Mesenchymal stem cell (in vitro differentiated cells and primary cell): ENCODE results near the gene CSNK1D.

Experiments used
- DNase-seq: peaks from one replicate; pipeline ENCODE4 v3.0.0-alpha.2; 2013
- H2AFZ ChIP-seq: one replicate; pipeline ENCODE4 v1.6.1; 2013; ENCODE audit warnings: low read depth, mild to moderate bottlenecking, control low read depth, inconsistent platforms, low read length, moderate library complexity
- H2AK5ac ChIP-seq: 2 replicates; pipeline ENCODE4 v1.6.1; 2013; ENCODE audit warnings: low read length, moderate library complexity, mild to moderate bottlenecking, inconsistent platforms; ENCODE audit not compliant: severe bottlenecking
- H2BK120ac ChIP-seq: one replicate; pipeline ENCODE4 v1.6.1; 2013; ENCODE audit warnings: low read depth, mild to moderate bottlenecking, inconsistent platforms, low read length, moderate library complexity
- H2BK12ac ChIP-seq, 2 experiments: one replicate each; pipeline ENCODE4 v1.6.1; 2013; ENCODE audit warnings: inconsistent platforms in 2 of 2, low read length in 2 of 2, mild to moderate bottlenecking in 2 of 2, moderate library complexity in 2 of 2, control low read depth in 1 of 2
- H2BK15ac ChIP-seq: one replicate; pipeline ENCODE4 v1.6.1; 2013; ENCODE audit warnings: mild to moderate bottlenecking, low read depth, inconsistent platforms; ENCODE audit not compliant: poor library complexity, severe bottlenecking
- H2BK5ac ChIP-seq: 2 replicates; pipeline ENCODE4 v1.6.1; 2013; ENCODE audit warnings: low read depth, mild to moderate bottlenecking, low read length, control low read depth, inconsistent platforms; ENCODE audit not compliant: poor library complexity, severe bottlenecking
- H3K14ac ChIP-seq, 2 experiments: one replicate each; pipeline ENCODE4 v1.6.1; 2013; ENCODE audit warnings: inconsistent platforms in 2 of 2, low read length in 2 of 2, control low read depth in 1 of 2, mild to moderate bottlenecking in 1 of 2, moderate library complexity in 1 of 2
- H3K18ac ChIP-seq, 2 experiments: one replicate each; pipeline ENCODE4 v1.6.1; 2013; ENCODE audit warnings: inconsistent platforms in 2 of 2, low read length in 2 of 2, control low read depth in 1 of 2, low read depth in 1 of 2, mild to moderate bottlenecking in 1 of 2
- H3K23ac ChIP-seq, 2 experiments: one replicate each; pipeline ENCODE4 v1.6.1; 2013; ENCODE audit warnings: inconsistent platforms in 2 of 2, low read length in 2 of 2, mild to moderate bottlenecking in 2 of 2, moderate library complexity in 2 of 2, control low read depth in 1 of 2
- H3K27ac ChIP-seq: 2 replicates; pipeline ENCODE4 v1.5.1; 2013; ENCODE audit warnings: mild to moderate bottlenecking, moderate library complexity, low read length, control low read depth, inconsistent platforms; ENCODE audit not compliant: poor library complexity, severe bottlenecking
- H3K27me3 ChIP-seq, 2 experiments: 2 replicates each; pipeline versions ENCODE4 v1.6.1 to v1.7.0; 2013; ENCODE audit warnings: low read length in 2 of 2, mild to moderate bottlenecking in 2 of 2, moderate library complexity in 2 of 2, control low read depth in 1 of 2, inconsistent platforms in 1 of 2; ENCODE audit not compliant: control insufficient read depth in 1 of 2, insufficient read depth in 1 of 2
- H3K36me3 ChIP-seq, 2 experiments: 2 replicates each; pipeline versions ENCODE4 v1.6.1 to v1.7.0; 2013; ENCODE audit warnings: low read length in 2 of 2, control low read depth in 1 of 2, inconsistent platforms in 1 of 2, low read depth in 1 of 2, mild to moderate bottlenecking in 1 of 2; ENCODE audit not compliant: insufficient read depth in 2 of 2, control insufficient read depth in 1 of 2
- H3K4ac ChIP-seq, 2 experiments: one replicate each; pipeline ENCODE4 v1.6.1; 2013; ENCODE audit warnings: inconsistent platforms in 2 of 2, low read length in 2 of 2, mild to moderate bottlenecking in 2 of 2, moderate library complexity in 2 of 2, control low read depth in 1 of 2, low read depth in 1 of 2
- H3K4me1 ChIP-seq: 2 replicates; pipeline ENCODE4 v1.6.1; 2013; ENCODE audit warnings: low read depth, low read length, control low read depth; ENCODE audit not compliant: control insufficient read depth, insufficient read depth
- H3K4me2 ChIP-seq: 2 replicates; pipeline ENCODE4 v1.6.1; 2013; ENCODE audit warnings: low read length, mild to moderate bottlenecking, inconsistent platforms; ENCODE audit not compliant: poor library complexity, severe bottlenecking
- H3K4me3 ChIP-seq, 2 experiments: 2 replicates each; pipeline versions ENCODE4 v1.5.1 to v1.7.0; 2013; ENCODE audit warnings: low read length in 2 of 2, mild to moderate bottlenecking in 2 of 2, control low read depth in 1 of 2, low read depth in 1 of 2; ENCODE audit not compliant: insufficient read depth in 1 of 2
- H3K79me1 ChIP-seq: replicated peaks from 2 replicates; pipeline ENCODE4 v1.6.1; 2013; ENCODE audit warnings: mild to moderate bottlenecking, control low read depth, low read length, inconsistent platforms; ENCODE audit not compliant: poor library complexity, severe bottlenecking
- H3K9ac ChIP-seq: 2 replicates; pipeline ENCODE4 v1.7.0; 2013; ENCODE audit warnings: mild to moderate bottlenecking, low read length, moderate library complexity
- H3K9me3 ChIP-seq: 2 replicates; pipeline ENCODE4 v1.7.0; 2013; ENCODE audit warnings: mild to moderate bottlenecking, low read length; ENCODE audit not compliant: control insufficient read depth
- H4K8ac ChIP-seq: one replicate; pipeline ENCODE4 v1.6.1; 2013; ENCODE audit warnings: inconsistent platforms, mild to moderate bottlenecking, low read length, moderate library complexity
- H4K91ac ChIP-seq: one replicate; pipeline ENCODE4 v1.6.1; 2013; ENCODE audit warnings: mild to moderate bottlenecking, low read length, inconsistent platforms
- WGBS: methylation state at CpG from one replicate; pipeline ENCODE4 v1.1.7; 2013; ENCODE audit warnings: mixed read lengths; 5-methylcytosine and 5-hydroxymethylcytosine counted together

Gene CSNK1D

GRCh38 chr17:82282239-82283207 lies 9.0 kb upstream of the CSNK1D start:
- no peaks in the 10 kb centered on the region for H3K79me1 ChIP-seq
- peak overlapping the region; percentile 11 for H2BK120ac ChIP-seq
- H2BK15ac ChIP-seq = peak overlapping the region; percentile 34
- peak overlapping the region; percentile 66 for H4K91ac ChIP-seq
- peak overlapping the region; percentile 53 for H4K8ac ChIP-seq
- no peak overlapping the region for H3K4me2 ChIP-seq
- no peak for DNase-seq
- H2AFZ ChIP-seq = no peak overlapping the region
- WGBS = 89% methylated on average over 24 of the region's 25 CpGs
- H3K27ac ChIP-seq = no peak overlapping the region
- H2BK12ac ChIP-seq = peak overlapping the region in 1 of 2 experiments; percentile 26
- H2AK5ac ChIP-seq = peak overlapping the region; percentile 24
- no peak overlapping the region for H3K4ac ChIP-seq
- H2BK5ac ChIP-seq = no peak overlapping the region
- peaks cover 32% of the 10 kb centered on the region for H3K4me1 ChIP-seq
- no peak overlapping the region for H3K4me3 ChIP-seq
- H3K23ac ChIP-seq = no peak overlapping the region
- H3K18ac ChIP-seq = no peak overlapping the region
- peak overlapping the region; percentile 38 for H3K9ac ChIP-seq
- H3K27me3 ChIP-seq = no peaks in the 10 kb centered on the region
- no peaks in the 10 kb centered on the region for H3K9me3 ChIP-seq
- H3K14ac ChIP-seq = peak overlapping the region in 1 of 2 experiments; percentile 58
- peaks cover 5 to 6% of the 10 kb centered on the region in 2 experiments for H3K36me3 ChIP-seq

- Histone ChIP-seq H3K27ac (no peak overlapping the region), H3K4ac (no peak overlapping the region), H3K9ac (peak overlapping the region; percentile 38), H3K4me3 (no peak overlapping the region), H2AFZ (no peak overlapping the region), H2AK5ac (no peak overlapping the region), H3K23ac (no peak overlapping the region), H3K4me2 (no peak overlapping the region), H2BK12ac (no peak overlapping the region), H2BK120ac (no peak overlapping the region), H2BK5ac (no peak overlapping the region), H2BK15ac (no peak overlapping the region), H3K14ac (peak overlapping the region in 1 of 2 experiments; percentile 3), H3K79me1 (no peaks in the 10 kb centered on the region), H3K4me1 (peaks cover 32% of the 10 kb centered on the region), H3K9me3 (no peaks in the 10 kb centered on the region), H3K27me3 (no peaks in the 10 kb centered on the region), H4K8ac (peak overlapping the region; percentile 20), H3K18ac (no peak overlapping the region), H3K36me3 (peaks cover 5 to 9% of the 10 kb centered on the region in 2 experiments), H4K91ac (no peak overlapping the region)
- no peak for DNase-seq
- WGBS = 90% methylated on average over 17 of the region's 22 CpGs
These were observed 8.2 kb upstream of the CSNK1D start for GRCh38 chr17:82281502-82282238.

GRCh38 chr17:82281076-82281475 lies 7.6 kb upstream of the CSNK1D start:
- Histone ChIP-seq H2BK12ac (peak overlapping the region in 1 of 2 experiments; percentile 11), H3K4ac (no peak overlapping the region), H2BK5ac (no peak overlapping the region), H4K91ac (no peak overlapping the region), H2AK5ac (no peak overlapping the region), H3K27ac (no peak overlapping the region), H3K4me1 (peaks cover 32% of the 10 kb centered on the region), H3K9me3 (no peaks in the 10 kb centered on the region), H2AFZ (no peak overlapping the region), H3K18ac (no peak overlapping the region), H3K79me1 (no peaks in the 10 kb centered on the region), H3K14ac (no peak overlapping the region), H2BK120ac (no peak overlapping the region), H4K8ac (no peak overlapping the region), H2BK15ac (no peak overlapping the region), H3K4me3 (no peak overlapping the region), H3K23ac (no peak overlapping the region), H3K36me3 (peaks cover 5 to 9% of the 10 kb centered on the region in 2 experiments), H3K9ac (no peak overlapping the region), H3K27me3 (no peaks in the 10 kb centered on the region), H3K4me2 (no peak overlapping the region)
- WGBS = 88% methylated on average over 7 of the region's 7 CpGs
- DNase-seq = no peak

GRCh38 chr17:82280537-82280936 lies 7.0 kb upstream of the CSNK1D start:
- Histone ChIP-seq H4K8ac (no peak overlapping the region), H3K79me1 (no peaks in the 10 kb centered on the region), H3K4me3 (no peak overlapping the region), H2BK12ac (no peak overlapping the region), H2AK5ac (no peak overlapping the region), H3K18ac (no peak overlapping the region), H2AFZ (no peak overlapping the region), H3K9ac (no peak overlapping the region), H2BK15ac (no peak overlapping the region), H2BK120ac (no peak overlapping the region), H3K4ac (no peak overlapping the region), H3K14ac (no peak overlapping the region), H3K27me3 (no peaks in the 10 kb centered on the region), H3K23ac (no peak overlapping the region), H4K91ac (no peak overlapping the region), H2BK5ac (no peak overlapping the region), H3K36me3 (peaks cover 5 to 9% of the 10 kb centered on the region in 2 experiments), H3K9me3 (no peaks in the 10 kb centered on the region), H3K4me1 (peaks cover 32% of the 10 kb centered on the region), H3K4me2 (no peak overlapping the region), H3K27ac (no peak overlapping the region)
- 98% methylated on average over 8 of the region's 8 CpGs for WGBS
- no peak for DNase-seq
